H1 (cell line): Measurements from ENCODE around the gene TMCO2. TPM values are rescaled to one million over a fixed set of nuclear protein-coding genes. Genes with fewer than 3 reads are reported as not detected.

Source experiments
- CTCF ChIA-PET: fragments of 300-600 bp; sonication (Branson Sonifier 250); formaldehyde crosslinking; loops from one replicate; lab custom pipeline; 2021; ENCODE audit not compliant: partially characterized antibody; lab: Charles Lee
- POLR2A ChIA-PET: fragments of 300-600 bp; sonication (Branson Sonifier 250); formaldehyde crosslinking; loops from one replicate; lab custom pipeline; 2021; ENCODE audit warnings: inconsistent platforms; ENCODE audit not compliant: partially characterized antibody; lab: Charles Lee
- DNase-seq, 2 experiments: peaks; one replicate each; pipeline versions ENCODE4 v3.0.0 to v3.0.0-alpha.2; 2010 to 2022; ENCODE audit warnings: low spot score in 2 of 2, low read depth in 1 of 2, mixed read lengths in 1 of 2
- FAIRE-seq: peaks from 2 replicates; lab custom pipeline; 2011; peaks lifted over from hg19 to GRCh38; lab: Jason Lieb, UNC
- H2AFZ ChIP-seq: 2 replicates; pipeline ENCODE4 v1.8.1; 2012; ENCODE audit warnings: low read length, inconsistent platforms
- H2AK5ac ChIP-seq: 2 replicates; pipeline ENCODE4 v1.6.1; 2013; ENCODE audit warnings: low read depth, low read length
- H2BK120ac ChIP-seq: replicated peaks from 2 replicates; pipeline ENCODE3; 2013; ENCODE audit warnings: low read depth, low read length, inconsistent platforms
- H2BK12ac ChIP-seq: 2 replicates; pipeline ENCODE4 v1.6.1; 2013; ENCODE audit warnings: low read depth, low read length
- H2BK15ac ChIP-seq: 2 replicates; pipeline ENCODE4 v1.6.1; 2013; ENCODE audit warnings: low read length
- H2BK20ac ChIP-seq: 2 replicates; pipeline ENCODE4 v1.6.1; 2013; ENCODE audit warnings: low read length
- H2BK5ac ChIP-seq: 2 replicates; pipeline ENCODE4 v1.6.1; 2013; ENCODE audit warnings: low read depth, low read length
- H3K14ac ChIP-seq: 2 replicates; pipeline ENCODE4 v1.6.1; 2013; ENCODE audit warnings: inconsistent platforms; ENCODE audit not compliant: insufficient read length
- H3K18ac ChIP-seq: 2 replicates; pipeline ENCODE4 v1.6.1; 2013; ENCODE audit warnings: low read length; ENCODE audit errors: extremely low read depth
- H3K23ac ChIP-seq: 2 replicates; pipeline ENCODE4 v1.6.1; 2013; ENCODE audit warnings: inconsistent platforms; ENCODE audit not compliant: insufficient read length
- H3K23me2 ChIP-seq: 2 replicates; pipeline ENCODE4 v1.6.1; 2013; ENCODE audit warnings: low read depth, low read length
- H3K27ac ChIP-seq: 2 replicates; pipeline ENCODE4 v1.6.1; 2011; ENCODE audit warnings: low read depth, low read length, inconsistent platforms
- H3K27me3 ChIP-seq, 4 experiments: replicated peaks in 1 of 4; 1 replicate in 1 of 4; 2 replicates in 3 of 4; pipeline versions ENCODE4 v1.6.1 to v1.8.1; 2011 to 2013; ENCODE audit warnings: low read length in 3 of 4, mild to moderate bottlenecking in 3 of 4, inconsistent platforms in 2 of 4, mixed read lengths in 2 of 4, moderate library complexity in 1 of 4; ENCODE audit not compliant: control insufficient read depth in 3 of 4, insufficient read depth in 3 of 4; ENCODE audit errors: extremely low read depth in 1 of 4
- H3K36me3 ChIP-seq, 4 experiments: 2 replicates each; pipeline versions ENCODE4 v1.6.1 to v1.8.1; 2011 to 2013; ENCODE audit warnings: mild to moderate bottlenecking in 4 of 4, low read length in 3 of 4, moderate library complexity in 2 of 4, control low read depth in 1 of 4, inconsistent platforms in 1 of 4; ENCODE audit not compliant: insufficient read depth in 4 of 4, control insufficient read depth in 2 of 4
- H3K4ac ChIP-seq: replicated peaks from 2 replicates; pipeline ENCODE3; 2013; ENCODE audit warnings: low read length, low read depth, mixed read lengths, inconsistent platforms; ENCODE audit not compliant: insufficient read length
- H3K4me1 ChIP-seq, 4 experiments: replicated peaks in 1 of 4; 1 replicate in 1 of 4; 2 replicates in 3 of 4; pipeline versions ENCODE4 v1.6.1 to v1.8.1; 2011 to 2013; ENCODE audit warnings: low read length in 3 of 4, inconsistent platforms in 2 of 4, mixed read lengths in 1 of 4; ENCODE audit not compliant: insufficient read depth in 4 of 4, control insufficient read depth in 3 of 4
- H3K4me2 ChIP-seq, 2 experiments: 2 replicates each; pipeline versions ENCODE4 v1.6.1 to v1.8.1; 2011 to 2013; ENCODE audit warnings: low read depth in 2 of 2, low read length in 2 of 2, control low read depth in 1 of 2, inconsistent platforms in 1 of 2, mild to moderate bottlenecking in 1 of 2; ENCODE audit not compliant: insufficient read depth in 1 of 2
- H3K4me3 ChIP-seq, 4 experiments: fragments of 200-600, 300-600 bp in 1 of 4; sonication (generic), shearing (Covaris generic), sonication (Bioruptor Twin) in 1 of 4; 2 replicates each; pipeline versions ENCODE4 v1.5.1 to v1.8.1; 2011 to 2016; ENCODE audit warnings: low read length in 4 of 4, low read depth in 3 of 4, control low read depth in 2 of 4, inconsistent platforms in 2 of 4, mild to moderate bottlenecking in 2 of 4, mixed read lengths in 1 of 4, moderate library complexity in 1 of 4; ENCODE audit not compliant: insufficient read depth in 2 of 4; ENCODE audit errors: extremely low read depth in 1 of 4
- H3K56ac ChIP-seq: replicated peaks from 2 replicates; pipeline ENCODE3; 2013; ENCODE audit warnings: low read depth, mild to moderate bottlenecking, mixed read lengths, low read length, inconsistent platforms; ENCODE audit not compliant: insufficient read length
- H3K79me1 ChIP-seq: 2 replicates; pipeline ENCODE4 v1.6.1; 2013; ENCODE audit warnings: low read depth, low read length, control low read depth
- H3K79me2 ChIP-seq, 2 experiments: 2 replicates each; pipeline versions ENCODE4 v1.6.1 to v1.8.1; 2012 to 2013; ENCODE audit warnings: low read length in 2 of 2, mild to moderate bottlenecking in 2 of 2, inconsistent platforms in 1 of 2; ENCODE audit not compliant: insufficient read depth in 2 of 2, control insufficient read depth in 1 of 2
- H3K9ac ChIP-seq, 4 experiments: replicated peaks in 1 of 4; 1 replicate in 1 of 4; 2 replicates in 3 of 4; pipeline versions ENCODE4 v1.6.1 to v1.8.1; 2011 to 2013; ENCODE audit warnings: low read depth in 3 of 4, low read length in 3 of 4, control low read depth in 2 of 4, mild to moderate bottlenecking in 2 of 4, moderate library complexity in 2 of 4, inconsistent platforms in 1 of 4; ENCODE audit errors: extremely low read depth in 1 of 4
- H3K9me3 ChIP-seq, 2 experiments: 2 replicates each; pipeline versions ENCODE4 v1.6.1 to v1.8.1; 2012 to 2013; ENCODE audit warnings: mild to moderate bottlenecking in 2 of 2, moderate library complexity in 2 of 2, control low read depth in 1 of 2, inconsistent platforms in 1 of 2, low read depth in 1 of 2, low read length in 1 of 2, mixed read lengths in 1 of 2; ENCODE audit not compliant: insufficient read depth in 2 of 2
- H4K20me1 ChIP-seq, 2 experiments: replicated peaks in 1 of 2; 2 replicates each; pipeline versions ENCODE3 to v1.8.1; 2011 to 2013; ENCODE audit warnings: inconsistent platforms in 2 of 2, low read length in 2 of 2, mild to moderate bottlenecking in 1 of 2; ENCODE audit not compliant: insufficient read depth in 2 of 2, control insufficient read depth in 1 of 2
- H4K5ac ChIP-seq: 2 replicates; pipeline ENCODE4 v1.6.1; 2013; ENCODE audit warnings: low read length, low read depth, mixed read lengths, inconsistent platforms; ENCODE audit not compliant: insufficient read length
- H4K8ac ChIP-seq: 2 replicates; pipeline ENCODE4 v1.8.0; 2013; ENCODE audit warnings: mild to moderate bottlenecking, moderate library complexity, low read length, inconsistent platforms; ENCODE audit not compliant: insufficient read depth; ENCODE audit errors: extremely low read depth
- H4K91ac ChIP-seq: replicated peaks from 2 replicates; pipeline ENCODE3; 2013; ENCODE audit warnings: low read length, mixed read lengths, inconsistent platforms; ENCODE audit not compliant: insufficient read length
- EZH2 ChIP-seq: fragments of 200-600 bp; sonication (generic); IDR thresholded peaks from 2 replicates; pipeline ENCODE4 v1.7.1; 2012; ENCODE audit warnings: low read depth, mild to moderate bottlenecking, moderate library complexity, low read length, inconsistent platforms; ENCODE audit not compliant: severe bottlenecking
- POLR2AphosphoS5 ChIP-seq: IDR thresholded peaks from 2 replicates; pipeline ENCODE4 v1.6.1; 2011; ENCODE audit warnings: low read depth, low read length
- RXRA ChIP-seq: IDR thresholded peaks from 2 replicates; pipeline ENCODE4 v1.6.1; 2011; ENCODE audit warnings: low read depth, mild to moderate bottlenecking, low read length, moderate library complexity; ENCODE audit not compliant: insufficient read depth
- TEAD4 ChIP-seq: IDR thresholded peaks from 2 replicates; pipeline ENCODE4 v1.6.1; 2012; ENCODE audit warnings: low read depth, low read length, inconsistent platforms, mixed read lengths
- YY1 ChIP-seq: IDR thresholded peaks from 2 replicates; pipeline ENCODE4 v1.6.1; 2011; ENCODE audit warnings: low read depth, mild to moderate bottlenecking, low read length
- WGBS, 2 experiments: shearing (Covaris generic) in 1 of 2; methylation state at CpG; one replicate each; pipeline versions ENCODE4 v1.1.6 to v1.1.7; 2013 to 2015; ENCODE audit warnings: low lambda C conversion rate in 2 of 2, mixed read lengths in 2 of 2, inconsistent platforms in 1 of 2, low coverage in 1 of 2, missing lambda C conversion rate in 1 of 2; ENCODE audit not compliant: insufficient replicate concordance in 2 of 2, insufficient coverage in 1 of 2, insufficient read length in 1 of 2; ENCODE audit errors: extremely low coverage in 1 of 2, missing lambda C conversion rate in 1 of 2; 5-methylcytosine and 5-hydroxymethylcytosine counted together
- polyA plus RNA-seq, 7 experiments: library from polyadenylated mRNA; depleted of rRNA in 3 of 7; stranded (reverse) in 5 of 7; unstranded in 2 of 7; fragments of >200 nt in 5 of 7; fragments of 200-250 nt in 2 of 7; gene quantifications; 1 replicate in 5 of 7; 2 replicates in 1 of 7; 4 replicates in 1 of 7; pipeline versions ENCODE4 v1.2.1 to v1.2.3, GENCODE V29; 2011 to 2013; ENCODE audit warnings: missing spikeins in 2 of 7, mixed read lengths in 2 of 7
- total RNA-seq: library from RNA; stranded (reverse); fragmentation: NEBNext Ultra II Directional; extraction: Animal tissue kit (Norgen Biotek cat#: 25700); gene quantifications from 2 replicates; pipeline ENCODE4 v1.2.1, GENCODE V29; 2021

Gene TMCO2
- total and polyA plus RNA-seq, 2 of the 8 experiments (the other 6 are each of a cell fraction or from before 2014, with no cell fraction given): not detected

GRCh38 chr1:40267767-40268187 lies 20.0 kb downstream of the TMCO2 start:
- H3K14ac ChIP-seq: no peak overlapping the region
- no peak overlapping the region for H2BK15ac ChIP-seq
- H3K36me3 ChIP-seq: peaks cover 6 to 56% (median 21%) of the 10 kb centered on the region in 4 experiments
- H3K4me1 ChIP-seq: no peaks in the 10 kb centered on the region
- H2AFZ ChIP-seq: no peak overlapping the region
- H3K23me2 ChIP-seq: no peaks in the 10 kb centered on the region; the same call in 1 of the 2 replicates
- POLR2A ChIA-PET: interaction anchor here (1.3 to 1.5 kb wide), 2 partner anchors 9 to 12 kb away, joined by 3 read pairs; no protein-coding TSS in a partner anchor
- H3K27ac ChIP-seq: no peak overlapping the region
- H3K27me3 ChIP-seq: no peaks in the 10 kb centered on the region
- H2BK120ac ChIP-seq: no peak overlapping the region
- H3K23ac ChIP-seq: no peak overlapping the region
- WGBS, 2 experiments: 89% methylated on average over 2 of the region's 2 CpGs; no CpG with 5 or more reads in 1 of the 2 experiments
- peaks cover 1 to 2% of the 10 kb centered on the region in 2 experiments for H4K20me1 ChIP-seq
- no peak overlapping the region for H2BK20ac ChIP-seq
- H2BK5ac ChIP-seq: no peak overlapping the region
- H3K9ac ChIP-seq: no peak overlapping the region
- H3K4me2 ChIP-seq: no peak overlapping the region
- CTCF ChIA-PET: interaction anchor here (0.6 to 2.0 kb wide), 2 partner anchors 71 to 235 kb away, joined by 3 to 6 read pairs; no protein-coding TSS in a partner anchor
- H3K56ac ChIP-seq: no peak overlapping the region
- no peak for FAIRE-seq
- TF ChIP-seq EZH2 (no peak), POLR2AphosphoS5 (no peak), RXRA (no peak), YY1 (no peak), TEAD4 (no peak)
- TF ChIP-seq, all 59 proteins: peak for 0
- Histone ChIP-seq H3K4me3 (no peak overlapping the region), H3K18ac (no peak overlapping the region), H4K5ac (no peak overlapping the region), H4K8ac (no peak overlapping the region), H3K4ac (no peak overlapping the region), H4K91ac (no peak overlapping the region), H3K79me1 (no peaks in the 10 kb centered on the region), H3K9me3 (no peaks in the 10 kb centered on the region), H3K79me2 (no peaks in the 10 kb centered on the region; a peak in 2 of 4 replicates), H2AK5ac (no peak overlapping the region), H2BK12ac (no peak overlapping the region)
- no peak for DNase-seq
